HepG2 (cell line): ENCODE data around the gene CCDC183. TPM values are rescaled to one million over a fixed set of nuclear protein-coding genes. Genes with fewer than 3 reads are reported as not detected.

Experiments
- ASH2L ChIP-seq: fragments of 300-600, 200-600 bp; sonication (generic); IDR thresholded peaks from 2 replicates; pipeline ENCODE4 v1.7.0; 2017; ENCODE audit warnings: low read depth, mild to moderate bottlenecking, moderate library complexity, mixed read lengths, low read length; ENCODE audit not compliant: insufficient read length
- ELF3 ChIP-seq: IDR thresholded peaks from 2 replicates; pipeline ENCODE4 v1.6.1; 2016; ENCODE audit warnings: missing genetic modification reagents, missing compliant biosample characterization
- FOXC1 ChIP-seq: sonication (generic); formaldehyde crosslinking; IDR thresholded peaks from 2 replicates; pipeline ENCODE4 v1.8.0; 2022; ENCODE audit warnings: mild to moderate bottlenecking, missing genetic modification reagents, borderline replicate concordance
- RFX1 ChIP-seq: fragments of 450-650 bp; IDR thresholded peaks from 2 replicates; pipeline ENCODE4 v1.6.1; 2017
- TOE1 ChIP-seq: sonication (generic); formaldehyde crosslinking; IDR thresholded peaks from 2 replicates; pipeline ENCODE4 v1.4.0; 2020; ENCODE audit warnings: mild to moderate bottlenecking, missing genetic modification reagents
- ZNF101 ChIP-seq: sonication (generic); formaldehyde crosslinking; IDR thresholded peaks from 2 replicates; pipeline ENCODE4 v1.4.0; 2020; ENCODE audit warnings: mild to moderate bottlenecking, low read depth, missing genetic modification reagents, borderline replicate concordance
- ZNF777 ChIP-seq: sonication (generic); formaldehyde crosslinking; IDR thresholded peaks from 2 replicates; pipeline ENCODE4 v1.4.0; 2020; ENCODE audit warnings: missing genetic modification reagents
- ZNF782 ChIP-seq: sonication (generic); formaldehyde crosslinking; IDR thresholded peaks from 2 replicates; pipeline ENCODE4 v1.4.0; 2020; ENCODE audit warnings: missing genetic modification reagents, mild to moderate bottlenecking, borderline replicate concordance
- ZNF83 ChIP-seq: sonication (generic); formaldehyde crosslinking; IDR thresholded peaks from 2 replicates; pipeline ENCODE4 v1.4.0; 2020; ENCODE audit warnings: missing genetic modification reagents, mild to moderate bottlenecking, borderline replicate concordance
- polyA plus RNA-seq, 8 experiments: library from polyadenylated mRNA; depleted of rRNA in 3 of 8; stranded (reverse) in 7 of 8; unstranded in 1 of 8; fragments of >200 nt; fragmentation: Illumina TruSeq in 4 of 8; extraction: Trizol in 4 of 8; gene quantifications; 2 replicates each; pipeline versions ENCODE4 v1.2.1 to v1.2.3, GENCODE V29; 2011 to 2016; ENCODE audit warnings: low read depth in 4 of 8, missing spikeins in 1 of 8, mixed read lengths in 1 of 8; ENCODE audit not compliant: insufficient read depth in 1 of 8
- total RNA-seq, 5 experiments: library from RNA; depleted of rRNA; stranded (reverse); fragments of >200 nt; fragmentation: Illumina TruSeq; extraction: Trizol; gene quantifications; 2 replicates each; pipeline ENCODE4 v1.2.3, GENCODE V29; 2016; ENCODE audit warnings: low read depth in 1 of 5
- TF ChIP-seq, protein P1 (sequence below), 2 experiments: IDR thresholded peaks; 2 replicates each; pipeline ENCODE4 v1.6.1; 2011 to 2012; ENCODE audit warnings: low read length in 2 of 2, borderline replicate concordance in 1 of 2, low read depth in 1 of 2, mild to moderate bottlenecking in 1 of 2, moderate library complexity in 1 of 2
- TF ChIP-seq, protein P2 (sequence below): sonication (generic); formaldehyde crosslinking; IDR thresholded peaks from 2 replicates; pipeline ENCODE4 v1.5.0; 2020; ENCODE audit warnings: mild to moderate bottlenecking, missing genetic modification reagents, borderline replicate concordance
- TF ChIP-seq, protein P3 (sequence below): sonication (generic); formaldehyde crosslinking; IDR thresholded peaks from 2 replicates; pipeline ENCODE4 v1.4.0; 2020; ENCODE audit warnings: mild to moderate bottlenecking, missing genetic modification reagents
- TF ChIP-seq, protein P4 (sequence below): sonication (generic); formaldehyde crosslinking; IDR thresholded peaks from 2 replicates; pipeline ENCODE4 v1.4.0; 2020; ENCODE audit warnings: missing genetic modification reagents
- TF ChIP-seq, protein P5 (sequence below): sonication (generic); formaldehyde crosslinking; IDR thresholded peaks from 2 replicates; pipeline ENCODE4 v1.4.0; 2020; ENCODE audit warnings: missing genetic modification reagents
- TF ChIP-seq, protein P6 (sequence below): sonication (generic); formaldehyde crosslinking; IDR thresholded peaks from 2 replicates; pipeline ENCODE4 v1.5.0; 2020; ENCODE audit warnings: mild to moderate bottlenecking, missing genetic modification reagents

Gene CCDC183
- total and polyA plus RNA-seq, 2 of the 13 experiments (the other 11 are each of a cell fraction or from before 2014, with no cell fraction given), result 5.0 to 66.4 TPM

DNA sequence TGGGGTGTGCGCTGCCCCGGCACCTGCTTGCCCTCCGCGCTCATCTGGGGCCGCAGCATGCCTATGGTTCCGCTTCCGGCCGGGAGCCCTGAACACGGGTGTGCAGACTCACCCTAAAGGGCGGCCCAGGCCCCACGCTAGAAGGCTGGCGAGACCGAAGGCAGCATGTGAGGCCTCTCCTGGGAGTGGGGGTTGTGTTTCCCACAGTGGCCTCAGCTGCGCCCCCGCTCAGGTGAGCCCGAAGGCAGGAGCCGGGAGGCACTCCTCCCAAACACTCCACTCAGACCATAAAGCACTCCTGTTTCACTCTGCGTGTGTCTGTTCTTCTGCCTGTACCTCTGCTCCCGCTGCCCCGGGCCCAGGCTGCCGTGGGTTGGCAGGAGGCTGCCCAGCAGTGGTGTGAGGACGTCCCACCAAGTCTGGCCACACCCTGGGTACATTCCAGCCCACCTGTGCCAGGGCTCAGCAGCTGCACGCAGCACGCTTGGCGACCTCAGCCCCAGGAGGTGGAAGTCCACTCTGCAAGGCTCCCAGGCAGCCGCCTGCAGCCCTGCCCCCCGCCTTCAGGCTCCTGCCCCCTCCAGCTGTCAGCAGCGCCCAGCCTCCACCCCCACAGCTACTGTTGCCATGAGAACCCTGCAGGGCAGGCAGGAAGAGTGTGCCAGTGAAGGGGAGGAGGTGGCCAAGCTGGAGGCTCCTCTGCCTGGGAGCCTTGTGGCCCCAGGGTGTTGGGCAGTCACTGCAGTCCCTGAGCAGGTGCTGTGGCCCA lies 44.9 kb downstream of the CCDC183 start (continued):
- TF ChIP-seq, protein P1, sequence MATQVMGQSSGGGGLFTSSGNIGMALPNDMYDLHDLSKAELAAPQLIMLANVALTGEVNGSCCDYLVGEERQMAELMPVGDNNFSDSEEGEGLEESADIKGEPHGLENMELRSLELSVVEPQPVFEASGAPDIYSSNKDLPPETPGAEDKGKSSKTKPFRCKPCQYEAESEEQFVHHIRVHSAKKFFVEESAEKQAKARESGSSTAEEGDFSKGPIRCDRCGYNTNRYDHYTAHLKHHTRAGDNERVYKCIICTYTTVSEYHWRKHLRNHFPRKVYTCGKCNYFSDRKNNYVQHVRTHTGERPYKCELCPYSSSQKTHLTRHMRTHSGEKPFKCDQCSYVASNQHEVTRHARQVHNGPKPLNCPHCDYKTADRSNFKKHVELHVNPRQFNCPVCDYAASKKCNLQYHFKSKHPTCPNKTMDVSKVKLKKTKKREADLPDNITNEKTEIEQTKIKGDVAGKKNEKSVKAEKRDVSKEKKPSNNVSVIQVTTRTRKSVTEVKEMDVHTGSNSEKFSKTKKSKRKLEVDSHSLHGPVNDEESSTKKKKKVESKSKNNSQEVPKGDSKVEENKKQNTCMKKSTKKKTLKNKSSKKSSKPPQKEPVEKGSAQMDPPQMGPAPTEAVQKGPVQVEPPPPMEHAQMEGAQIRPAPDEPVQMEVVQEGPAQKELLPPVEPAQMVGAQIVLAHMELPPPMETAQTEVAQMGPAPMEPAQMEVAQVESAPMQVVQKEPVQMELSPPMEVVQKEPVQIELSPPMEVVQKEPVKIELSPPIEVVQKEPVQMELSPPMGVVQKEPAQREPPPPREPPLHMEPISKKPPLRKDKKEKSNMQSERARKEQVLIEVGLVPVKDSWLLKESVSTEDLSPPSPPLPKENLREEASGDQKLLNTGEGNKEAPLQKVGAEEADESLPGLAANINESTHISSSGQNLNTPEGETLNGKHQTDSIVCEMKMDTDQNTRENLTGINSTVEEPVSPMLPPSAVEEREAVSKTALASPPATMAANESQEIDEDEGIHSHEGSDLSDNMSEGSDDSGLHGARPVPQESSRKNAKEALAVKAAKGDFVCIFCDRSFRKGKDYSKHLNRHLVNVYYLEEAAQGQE (IDR thresholded peaks at IDR 0.05; ENCODE audit: borderline replicate concordance in 1 of 2, low read depth in 1 of 2, low read length in 2 of 2), result no peak
- TF ChIP-seq ZNF777 (CRISPR knock-in tag) (no peak), ELF3 (CRISPR knock-in tag) (no peak), TOE1 (CRISPR knock-in tag) (no peak), ZNF782 (CRISPR knock-in tag) (0 out of 2 replicates have a peak, but pooled peaks have one; percentile 77), ZNF83 (no peak), FOXC1 (CRISPR knock-in tag) (no peak), ASH2L (no peak), ZNF101 (CRISPR knock-in tag) (no peak), RFX1 (peak; percentile 52)
- TF ChIP-seq, protein P2, sequence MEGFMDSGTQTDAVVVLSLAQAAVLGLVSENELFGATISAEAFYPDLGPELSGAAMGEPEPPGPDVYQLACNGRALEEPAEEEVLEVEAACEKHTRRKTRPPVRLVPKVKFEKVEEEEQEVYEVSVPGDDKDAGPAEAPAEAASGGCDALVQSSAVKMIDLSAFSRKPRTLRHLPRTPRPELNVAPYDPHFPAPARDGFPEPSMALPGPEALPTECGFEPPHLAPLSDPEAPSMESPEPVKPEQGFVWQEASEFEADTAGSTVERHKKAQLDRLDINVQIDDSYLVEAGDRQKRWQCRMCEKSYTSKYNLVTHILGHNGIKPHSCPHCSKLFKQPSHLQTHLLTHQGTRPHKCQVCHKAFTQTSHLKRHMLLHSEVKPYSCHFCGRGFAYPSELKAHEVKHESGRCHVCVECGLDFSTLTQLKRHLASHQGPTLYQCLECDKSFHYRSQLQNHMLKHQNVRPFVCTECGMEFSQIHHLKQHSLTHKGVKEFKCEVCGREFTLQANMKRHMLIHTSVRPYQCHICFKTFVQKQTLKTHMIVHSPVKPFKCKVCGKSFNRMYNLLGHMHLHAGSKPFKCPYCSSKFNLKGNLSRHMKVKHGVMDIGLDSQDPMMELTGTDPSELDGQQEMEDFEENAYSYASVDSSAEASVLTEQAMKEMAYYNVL, result peak; percentile 70; the same call in 1 of the 2 replicates
- TF ChIP-seq, protein P3, sequence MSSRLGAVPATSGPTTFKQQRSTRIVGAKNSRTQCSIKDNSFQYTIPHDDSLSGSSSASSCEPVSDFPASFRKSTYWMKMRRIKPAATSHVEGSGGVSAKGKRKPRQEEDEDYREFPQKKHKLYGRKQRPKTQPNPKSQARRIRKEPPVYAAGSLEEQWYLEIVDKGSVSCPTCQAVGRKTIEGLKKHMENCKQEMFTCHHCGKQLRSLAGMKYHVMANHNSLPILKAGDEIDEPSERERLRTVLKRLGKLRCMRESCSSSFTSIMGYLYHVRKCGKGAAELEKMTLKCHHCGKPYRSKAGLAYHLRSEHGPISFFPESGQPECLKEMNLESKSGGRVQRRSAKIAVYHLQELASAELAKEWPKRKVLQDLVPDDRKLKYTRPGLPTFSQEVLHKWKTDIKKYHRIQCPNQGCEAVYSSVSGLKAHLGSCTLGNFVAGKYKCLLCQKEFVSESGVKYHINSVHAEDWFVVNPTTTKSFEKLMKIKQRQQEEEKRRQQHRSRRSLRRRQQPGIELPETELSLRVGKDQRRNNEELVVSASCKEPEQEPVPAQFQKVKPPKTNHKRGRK (CRISPR knock-in tag), result no peak
- TF ChIP-seq, protein P4, sequence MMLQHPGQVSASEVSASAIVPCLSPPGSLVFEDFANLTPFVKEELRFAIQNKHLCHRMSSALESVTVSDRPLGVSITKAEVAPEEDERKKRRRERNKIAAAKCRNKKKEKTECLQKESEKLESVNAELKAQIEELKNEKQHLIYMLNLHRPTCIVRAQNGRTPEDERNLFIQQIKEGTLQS (CRISPR knock-in tag), result no peak
- TF ChIP-seq, protein P5, sequence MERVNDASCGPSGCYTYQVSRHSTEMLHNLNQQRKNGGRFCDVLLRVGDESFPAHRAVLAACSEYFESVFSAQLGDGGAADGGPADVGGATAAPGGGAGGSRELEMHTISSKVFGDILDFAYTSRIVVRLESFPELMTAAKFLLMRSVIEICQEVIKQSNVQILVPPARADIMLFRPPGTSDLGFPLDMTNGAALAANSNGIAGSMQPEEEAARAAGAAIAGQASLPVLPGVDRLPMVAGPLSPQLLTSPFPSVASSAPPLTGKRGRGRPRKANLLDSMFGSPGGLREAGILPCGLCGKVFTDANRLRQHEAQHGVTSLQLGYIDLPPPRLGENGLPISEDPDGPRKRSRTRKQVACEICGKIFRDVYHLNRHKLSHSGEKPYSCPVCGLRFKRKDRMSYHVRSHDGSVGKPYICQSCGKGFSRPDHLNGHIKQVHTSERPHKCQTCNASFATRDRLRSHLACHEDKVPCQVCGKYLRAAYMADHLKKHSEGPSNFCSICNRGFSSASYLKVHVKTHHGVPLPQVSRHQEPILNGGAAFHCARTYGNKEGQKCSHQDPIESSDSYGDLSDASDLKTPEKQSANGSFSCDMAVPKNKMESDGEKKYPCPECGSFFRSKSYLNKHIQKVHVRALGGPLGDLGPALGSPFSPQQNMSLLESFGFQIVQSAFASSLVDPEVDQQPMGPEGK (CRISPR knock-in tag), result peak; percentile 81
- TF ChIP-seq, protein P6, sequence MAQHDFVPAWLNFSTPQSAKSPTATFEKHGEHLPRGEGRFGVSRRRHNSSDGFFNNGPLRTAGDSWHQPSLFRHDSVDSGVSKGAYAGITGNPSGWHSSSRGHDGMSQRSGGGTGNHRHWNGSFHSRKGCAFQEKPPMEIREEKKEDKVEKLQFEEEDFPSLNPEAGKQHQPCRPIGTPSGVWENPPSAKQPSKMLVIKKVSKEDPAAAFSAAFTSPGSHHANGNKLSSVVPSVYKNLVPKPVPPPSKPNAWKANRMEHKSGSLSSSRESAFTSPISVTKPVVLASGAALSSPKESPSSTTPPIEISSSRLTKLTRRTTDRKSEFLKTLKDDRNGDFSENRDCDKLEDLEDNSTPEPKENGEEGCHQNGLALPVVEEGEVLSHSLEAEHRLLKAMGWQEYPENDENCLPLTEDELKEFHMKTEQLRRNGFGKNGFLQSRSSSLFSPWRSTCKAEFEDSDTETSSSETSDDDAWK, result no peak
